Measurements from ENCODE around the gene LMAN2.
"Not testable (repeated sequence)": the region's sequence is repeated elsewhere in the genome, so short reads cannot be mapped to it uniquely, and the experiment has no call there.

The LMAN2 gene

GRCh38 chr5:177362610-177363507, 11.4 kb upstream of the LMAN2 start:
- DNase-seq (peak; percentile 77), ATAC-seq (peak; percentile 63)
- Mint-ChIP-seq H3K9me3 (no peaks in the 10 kb centered on the region), H3K27ac (peak overlapping the region; percentile 76), H3K4me3 (peak overlapping the region; percentile 74), H3K36me3 (ENCODE audit: low read depth) (no peaks in the 10 kb centered on the region), H3K27me3 (no peaks in the 10 kb centered on the region), H3K4me1 (peaks cover 74% of the 10 kb centered on the region)

GRCh38 chr5:177362292-177362609, 10.8 kb upstream of the LMAN2 start:
- ATAC-seq: no peak
- Mint-ChIP-seq H3K4me3 (peak overlapping the region; percentile 74), H3K36me3 (ENCODE audit: low read depth) (no peaks in the 10 kb centered on the region), H3K9me3 (no peaks in the 10 kb centered on the region), H3K4me1 (peaks cover 79% of the 10 kb centered on the region), H3K27ac (peak overlapping the region; percentile 76), H3K27me3 (no peaks in the 10 kb centered on the region)
- no peak for DNase-seq

GRCh38 chr5:177361418-177362291, 10.2 kb upstream of the LMAN2 start:
- H3K4me1 Mint-ChIP-seq: peaks cover 85% of the 10 kb centered on the region

GRCh38 chr5:177360740-177361139, 9.3 kb upstream of the LMAN2 start:
- not testable (repeated sequence) for H3K4me3 Mint-ChIP-seq; H3K36me3 Mint-ChIP-seq (ENCODE audit: low read depth); H3K27me3 Mint-ChIP-seq; H3K27ac Mint-ChIP-seq; ATAC-seq; H3K9me3 Mint-ChIP-seq; DNase-seq
- peaks cover 89% of the 10 kb centered on the region for H3K4me1 Mint-ChIP-seq

More at GRCh38 chr5:177361418-177362291, 10.2 kb upstream of the LMAN2 start:
- ATAC-seq: no peak
- no peak for DNase-seq
- peak overlapping the region; percentile 74 for H3K4me3 Mint-ChIP-seq
- peak overlapping the region; percentile 76 for H3K27ac Mint-ChIP-seq
- H3K9me3 Mint-ChIP-seq: no peaks in the 10 kb centered on the region
- no peaks in the 10 kb centered on the region for H3K36me3 Mint-ChIP-seq (ENCODE audit: low read depth)
- no peaks in the 10 kb centered on the region for H3K27me3 Mint-ChIP-seq

- Mint-ChIP-seq H3K27me3 (no peaks in the 10 kb centered on the region), H3K36me3 (ENCODE audit: low read depth) (peaks cover 6% of the 10 kb centered on the region), H3K4me1 (peaks cover 87% of the 10 kb centered on the region), H3K27ac (peak overlapping the region; percentile 61), H3K9me3 (peaks cover 7% of the 10 kb centered on the region), H3K4me3 (peak overlapping the region; percentile 77)
- no peak for DNase-seq
- ATAC-seq: no peak
Measured at GRCh38 chr5:177359860-177360259, 8.4 kb upstream of the LMAN2 start.

GRCh38 chr5:177359451-177359851, 8.0 kb upstream of the LMAN2 start:
- peak overlapping the region; percentile 78 for H3K27ac Mint-ChIP-seq
- ATAC-seq: no peak

GRCh38 chr5:177358370-177358819, 6.9 kb upstream of the LMAN2 start:
- Mint-ChIP-seq H3K4me3 (peak overlapping the region; percentile 77), H3K36me3 (ENCODE audit: low read depth) (peaks cover 6% of the 10 kb centered on the region), H3K27me3 (no peaks in the 10 kb centered on the region), H3K4me1 (peaks cover 78% of the 10 kb centered on the region), H3K9me3 (peaks cover 7% of the 10 kb centered on the region), H3K27ac (peak overlapping the region; percentile 78)
- ATAC-seq: no peak
- DNase-seq: no peak

More at GRCh38 chr5:177359451-177359851, 8.0 kb upstream of the LMAN2 start:
- DNase-seq: no peak
- H3K36me3 Mint-ChIP-seq (ENCODE audit: low read depth): peaks cover 6% of the 10 kb centered on the region
- H3K4me3 Mint-ChIP-seq: peak overlapping the region; percentile 77
- no peaks in the 10 kb centered on the region for H3K27me3 Mint-ChIP-seq
- H3K9me3 Mint-ChIP-seq: peaks cover 7% of the 10 kb centered on the region
- H3K4me1 Mint-ChIP-seq: peaks cover 85% of the 10 kb centered on the region

GRCh38 chr5:177357459-177358351, 6.2 kb upstream of the LMAN2 start, which contains the start of gene RGS14:
TSS of gene RGS14 (plus strand) at chr5:177357924. CDS start at chr5:177358025, 101 bp downstream.
- Mint-ChIP-seq H3K9me3 (peaks cover 7% of the 10 kb centered on the region), H3K36me3 (ENCODE audit: low read depth) (peaks cover 6% of the 10 kb centered on the region), H3K4me3 (peak within 1 kb of the TSS; percentile 77), H3K4me1 (peaks cover 75% of the 10 kb centered on the region), H3K27me3 (no peaks in the 10 kb centered on the region), H3K27ac (peak within 1 kb of the TSS; percentile 88)
- DNase-seq (peak; percentile 63), ATAC-seq (peak; percentile 93)

- H3K9me3 Mint-ChIP-seq: peaks cover 7% of the 10 kb centered on the region
- no peaks in the 10 kb centered on the region for H3K27me3 Mint-ChIP-seq
- DNase-seq: no peak
- H3K4me3 Mint-ChIP-seq: peak overlapping the region; percentile 77
- peak overlapping the region; percentile 88 for H3K27ac Mint-ChIP-seq
- peaks cover 6% of the 10 kb centered on the region for H3K36me3 Mint-ChIP-seq (ENCODE audit: low read depth)
- no peak for ATAC-seq
- H3K4me1 Mint-ChIP-seq: peaks cover 70% of the 10 kb centered on the region
Measured at GRCh38 chr5:177357146-177357458, 5.6 kb upstream of the LMAN2 start.

- peaks cover 7% of the 10 kb centered on the region for H3K9me3 Mint-ChIP-seq
- ATAC-seq: no peak
- DNase-seq: no peak
- no peak overlapping the region for H3K4me3 Mint-ChIP-seq
- peaks cover 70% of the 10 kb centered on the region for H3K4me1 Mint-ChIP-seq
- no peaks in the 10 kb centered on the region for H3K27me3 Mint-ChIP-seq
- peak overlapping the region; percentile 88 for H3K27ac Mint-ChIP-seq
- H3K36me3 Mint-ChIP-seq (ENCODE audit: low read depth): peaks cover 6% of the 10 kb centered on the region
Measured at GRCh38 chr5:177356746-177357145, 5.3 kb upstream of the LMAN2 start.

- Mint-ChIP-seq H3K4me1 (peaks cover 63% of the 10 kb centered on the region), H3K36me3 (ENCODE audit: low read depth) (peaks cover 6% of the 10 kb centered on the region), H3K4me3 (no peak overlapping the region), H3K27me3 (no peaks in the 10 kb centered on the region), H3K9me3 (peaks cover 7% of the 10 kb centered on the region), H3K27ac (no peak overlapping the region)
- no peak for ATAC-seq
- no peak for DNase-seq
Measured at GRCh38 chr5:177355868-177356168, 4.3 kb upstream of the LMAN2 start.

GRCh38 chr5:177355162-177355867, 3.8 kb upstream of the LMAN2 start:
- Mint-ChIP-seq H3K9me3 (peaks cover 7% of the 10 kb centered on the region), H3K36me3 (ENCODE audit: low read depth) (peaks cover 6% of the 10 kb centered on the region), H3K4me3 (no peak overlapping the region), H3K4me1 (peaks cover 65% of the 10 kb centered on the region), H3K27me3 (no peaks in the 10 kb centered on the region), H3K27ac (no peak overlapping the region)
- ATAC-seq: no peak
- DNase-seq: no peak

- Mint-ChIP-seq H3K27me3 (no peaks in the 10 kb centered on the region), H3K36me3 (ENCODE audit: low read depth) (peaks cover 6% of the 10 kb centered on the region), H3K9me3 (peaks cover 7% of the 10 kb centered on the region), H3K4me3 (no peak overlapping the region), H3K4me1 (peaks cover 65% of the 10 kb centered on the region), H3K27ac (no peak overlapping the region)
- ATAC-seq: no peak
- DNase-seq: no peak
Measured at GRCh38 chr5:177354711-177355110, 3.2 kb upstream of the LMAN2 start.

All from activated naive CD8-positive, alpha-beta T cell treated with anti-CD3 and anti-CD28 coated beads, Interleukin-2, amount 50 U/mL, for 24 hours (primary cell).